Activated naive CD8-positive, alpha-beta T cell treated with anti-CD3 and anti-CD28 coated beads, Interleukin-2, amount 50 U/mL, for 24 hours (primary cell): Measurements from ENCODE around the gene C4BPA.

Experiments used
- ATAC-seq: fragments of 150-1000 bp; cut with Tn5 transposase; one replicate; pipeline ENCODE4 v1.10.0; 2021
- DNase-seq: peaks from one replicate; pipeline ENCODE4 v3.0.0; 2021
- H3K27ac Mint-ChIP-seq: one replicate; pipeline ENCODE4 v1.8.0; 2021; ENCODE audit warnings: mild to moderate bottlenecking, mixed read lengths
- H3K27me3 Mint-ChIP-seq: one replicate; pipeline ENCODE4 v1.8.0; 2021; ENCODE audit warnings: mixed read lengths
- H3K36me3 Mint-ChIP-seq: one replicate; pipeline ENCODE4 v1.8.0; 2021; ENCODE audit warnings: low read depth, mixed read lengths
- H3K4me1 Mint-ChIP-seq: one replicate; pipeline ENCODE4 v1.8.0; 2021; ENCODE audit warnings: mixed read lengths
- H3K4me3 Mint-ChIP-seq: one replicate; pipeline ENCODE4 v1.8.0; 2021; ENCODE audit warnings: mild to moderate bottlenecking, moderate library complexity, mixed read lengths
- H3K9me3 Mint-ChIP-seq: one replicate; pipeline ENCODE4 v1.8.0; 2021; ENCODE audit warnings: mixed read lengths

C4BPA gene

GRCh38 chr1:207124389-207124788 lies 20.4 kb downstream of the C4BPA start:
- peaks cover 29% of the 10 kb centered on the region for H3K9me3 Mint-ChIP-seq
- ATAC-seq = no peak
- no peaks in the 10 kb centered on the region for H3K36me3 Mint-ChIP-seq
- no peak overlapping the region for H3K27ac Mint-ChIP-seq
- peaks cover 5% of the 10 kb centered on the region for H3K27me3 Mint-ChIP-seq
- DNase-seq = no peak
- H3K4me1 Mint-ChIP-seq = no peaks in the 10 kb centered on the region
- no peak overlapping the region for H3K4me3 Mint-ChIP-seq

- H3K4me1 Mint-ChIP-seq = no peaks in the 10 kb centered on the region
- no peak overlapping the region for H3K4me3 Mint-ChIP-seq
These were observed 24.4 kb downstream of the C4BPA start for GRCh38 chr1:207128336-207128921.

GRCh38 chr1:207129053-207129452 lies 25.0 kb downstream of the C4BPA start:
- Mint-ChIP-seq H3K27ac (no peak overlapping the region), H3K9me3 (peaks cover 47% of the 10 kb centered on the region), H3K4me1 (no peaks in the 10 kb centered on the region), H3K4me3 (no peak overlapping the region), H3K36me3 (peaks cover 1% of the 10 kb centered on the region), H3K27me3 (no peaks in the 10 kb centered on the region)
- ATAC-seq (no peak), DNase-seq (no peak)

More at GRCh38 chr1:207128336-207128921, 24.4 kb downstream of the C4BPA start:
- peaks cover 1% of the 10 kb centered on the region for H3K36me3 Mint-ChIP-seq
- no peak for ATAC-seq
- H3K27me3 Mint-ChIP-seq = no peaks in the 10 kb centered on the region
- H3K27ac Mint-ChIP-seq = no peak overlapping the region
- H3K9me3 Mint-ChIP-seq = peaks cover 47% of the 10 kb centered on the region
- no peak for DNase-seq

- H3K27ac Mint-ChIP-seq = no peak overlapping the region
- H3K36me3 Mint-ChIP-seq = peaks cover 1% of the 10 kb centered on the region
- DNase-seq = no peak
- no peak overlapping the region for H3K4me3 Mint-ChIP-seq
- ATAC-seq = no peak
- H3K27me3 Mint-ChIP-seq = no peaks in the 10 kb centered on the region
- H3K4me1 Mint-ChIP-seq = no peaks in the 10 kb centered on the region
- peaks cover 44% of the 10 kb centered on the region for H3K9me3 Mint-ChIP-seq
These were observed 26.4 kb downstream of the C4BPA start for GRCh38 chr1:207130252-207131036.

- no peaks in the 10 kb centered on the region for H3K27me3 Mint-ChIP-seq
- H3K36me3 Mint-ChIP-seq = peaks cover 1% of the 10 kb centered on the region
- no peak overlapping the region for H3K4me3 Mint-ChIP-seq
- DNase-seq (no peak), ATAC-seq (no peak)
- peaks cover 38% of the 10 kb centered on the region for H3K9me3 Mint-ChIP-seq
- H3K4me1 Mint-ChIP-seq = no peaks in the 10 kb centered on the region
- no peak overlapping the region for H3K27ac Mint-ChIP-seq
These were observed 27.1 kb downstream of the C4BPA start for GRCh38 chr1:207131163-207131562.

- H3K4me1 Mint-ChIP-seq = no peaks in the 10 kb centered on the region
- H3K4me3 Mint-ChIP-seq = no peak overlapping the region
- H3K36me3 Mint-ChIP-seq = peaks cover 1% of the 10 kb centered on the region
- DNase-seq (no peak), ATAC-seq (no peak)
- H3K9me3 Mint-ChIP-seq = peaks cover 16% of the 10 kb centered on the region
- H3K27me3 Mint-ChIP-seq = no peaks in the 10 kb centered on the region
- no peak overlapping the region for H3K27ac Mint-ChIP-seq
These were observed 30.5 kb downstream of the C4BPA start for GRCh38 chr1:207134581-207134980.

- Mint-ChIP-seq H3K4me1 (no peaks in the 10 kb centered on the region), H3K27me3 (no peaks in the 10 kb centered on the region), H3K36me3 (no peaks in the 10 kb centered on the region), H3K4me3 (no peak overlapping the region), H3K27ac (no peak overlapping the region), H3K9me3 (no peaks in the 10 kb centered on the region)
- no peak for DNase-seq
- no peak for ATAC-seq
These were observed 35.6 kb downstream of the C4BPA start for GRCh38 chr1:207139616-207140015.

GRCh38 chr1:207140536-207140935 lies 36.5 kb downstream of the C4BPA start:
- Mint-ChIP-seq H3K9me3 (peaks cover 3% of the 10 kb centered on the region), H3K4me1 (peaks cover 2% of the 10 kb centered on the region), H3K36me3 (no peaks in the 10 kb centered on the region), H3K27me3 (peaks cover 2% of the 10 kb centered on the region), H3K27ac (no peak overlapping the region), H3K4me3 (no peak overlapping the region)
- ATAC-seq = no peak
- DNase-seq = no peak

GRCh38 chr1:207145401-207146058 lies 41.5 kb downstream of the C4BPA start:
- no peak for DNase-seq
- H3K36me3 Mint-ChIP-seq = no peaks in the 10 kb centered on the region
- ATAC-seq = no peak
- H3K4me3 Mint-ChIP-seq = no peak overlapping the region
- H3K4me1 Mint-ChIP-seq = peaks cover 2% of the 10 kb centered on the region
- peaks cover 3% of the 10 kb centered on the region for H3K9me3 Mint-ChIP-seq
- H3K27ac Mint-ChIP-seq = peak overlapping the region; percentile 65
- peaks cover 4% of the 10 kb centered on the region for H3K27me3 Mint-ChIP-seq

GRCh38 chr1:207151920-207152319 lies 47.9 kb downstream of the C4BPA start:
- H3K9me3 Mint-ChIP-seq = peaks cover 20% of the 10 kb centered on the region
- H3K4me3 Mint-ChIP-seq = no peak overlapping the region
- H3K27me3 Mint-ChIP-seq = no peaks in the 10 kb centered on the region
- no peak for DNase-seq
- no peaks in the 10 kb centered on the region for H3K4me1 Mint-ChIP-seq
- no peak overlapping the region for H3K27ac Mint-ChIP-seq
- ATAC-seq = no peak
- no peaks in the 10 kb centered on the region for H3K36me3 Mint-ChIP-seq

- Mint-ChIP-seq H3K4me3 (no peak overlapping the region), H3K27ac (no peak overlapping the region), H3K4me1 (no peaks in the 10 kb centered on the region), H3K9me3 (peaks cover 20% of the 10 kb centered on the region), H3K36me3 (no peaks in the 10 kb centered on the region), H3K27me3 (no peaks in the 10 kb centered on the region)
- no peak for ATAC-seq
- no peak for DNase-seq
These were observed 48.9 kb downstream of the C4BPA start for GRCh38 chr1:207152792-207153468.

GRCh38 chr1:207155028-207155427 lies 51.0 kb downstream of the C4BPA start:
- H3K4me1 Mint-ChIP-seq = no peaks in the 10 kb centered on the region
- H3K36me3 Mint-ChIP-seq = no peaks in the 10 kb centered on the region
- no peak overlapping the region for H3K27ac Mint-ChIP-seq
- H3K9me3 Mint-ChIP-seq = peaks cover 20% of the 10 kb centered on the region
- no peak overlapping the region for H3K4me3 Mint-ChIP-seq
- ATAC-seq = no peak
- no peak for DNase-seq
- H3K27me3 Mint-ChIP-seq = peaks cover 2% of the 10 kb centered on the region

- Mint-ChIP-seq H3K36me3 (no peaks in the 10 kb centered on the region), H3K27me3 (peaks cover 2% of the 10 kb centered on the region), H3K27ac (no peak overlapping the region), H3K4me1 (no peaks in the 10 kb centered on the region), H3K4me3 (no peak overlapping the region), H3K9me3 (peaks cover 18% of the 10 kb centered on the region)
- DNase-seq (no peak), ATAC-seq (no peak)
These were observed 52.1 kb downstream of the C4BPA start for GRCh38 chr1:207156095-207156494.

GRCh38 chr1:207156826-207157225 lies 52.8 kb downstream of the C4BPA start:
- Mint-ChIP-seq H3K27me3 (peaks cover 2% of the 10 kb centered on the region), H3K9me3 (peaks cover 10% of the 10 kb centered on the region), H3K4me1 (no peaks in the 10 kb centered on the region), H3K36me3 (no peaks in the 10 kb centered on the region), H3K27ac (no peak overlapping the region), H3K4me3 (no peak overlapping the region)
- ATAC-seq = no peak
- no peak for DNase-seq
